RWPE1 (cell line): ENCODE data around the gene CCDC30.

Experiments
- CTCF ChIA-PET: fragments of 350-600 bp; sonication (Branson Sonifier 250); formaldehyde crosslinking; extraction: SDS; loops from one replicate; lab custom pipeline; 2021; lab: Yijun Ruan, JAX
- POLR2A ChIA-PET: fragments of 400-600 bp; formaldehyde crosslinking; extraction: SDS; loops from one replicate; lab custom pipeline; 2020; ENCODE audit warnings: antibody characterized with exemption; ENCODE audit not compliant: low non-redundant PET; lab: Yijun Ruan, JAX
- DNase-seq: peaks from one replicate; pipeline ENCODE4 v3.0.0; 2012; ENCODE audit warnings: low spot score
- H3K27ac ChIP-seq: fragments of 450-650 bp; 2 replicates; pipeline ENCODE4 v1.5.1; 2017
- TF ChIP-seq, protein P1 (sequence below): fragments of 450-650 bp; conservative IDR thresholded peaks from 2 replicates; pipeline ENCODE4 v1.5.1; 2017; ENCODE audit warnings: low read depth, mild to moderate bottlenecking

The CCDC30 gene

DNA sequence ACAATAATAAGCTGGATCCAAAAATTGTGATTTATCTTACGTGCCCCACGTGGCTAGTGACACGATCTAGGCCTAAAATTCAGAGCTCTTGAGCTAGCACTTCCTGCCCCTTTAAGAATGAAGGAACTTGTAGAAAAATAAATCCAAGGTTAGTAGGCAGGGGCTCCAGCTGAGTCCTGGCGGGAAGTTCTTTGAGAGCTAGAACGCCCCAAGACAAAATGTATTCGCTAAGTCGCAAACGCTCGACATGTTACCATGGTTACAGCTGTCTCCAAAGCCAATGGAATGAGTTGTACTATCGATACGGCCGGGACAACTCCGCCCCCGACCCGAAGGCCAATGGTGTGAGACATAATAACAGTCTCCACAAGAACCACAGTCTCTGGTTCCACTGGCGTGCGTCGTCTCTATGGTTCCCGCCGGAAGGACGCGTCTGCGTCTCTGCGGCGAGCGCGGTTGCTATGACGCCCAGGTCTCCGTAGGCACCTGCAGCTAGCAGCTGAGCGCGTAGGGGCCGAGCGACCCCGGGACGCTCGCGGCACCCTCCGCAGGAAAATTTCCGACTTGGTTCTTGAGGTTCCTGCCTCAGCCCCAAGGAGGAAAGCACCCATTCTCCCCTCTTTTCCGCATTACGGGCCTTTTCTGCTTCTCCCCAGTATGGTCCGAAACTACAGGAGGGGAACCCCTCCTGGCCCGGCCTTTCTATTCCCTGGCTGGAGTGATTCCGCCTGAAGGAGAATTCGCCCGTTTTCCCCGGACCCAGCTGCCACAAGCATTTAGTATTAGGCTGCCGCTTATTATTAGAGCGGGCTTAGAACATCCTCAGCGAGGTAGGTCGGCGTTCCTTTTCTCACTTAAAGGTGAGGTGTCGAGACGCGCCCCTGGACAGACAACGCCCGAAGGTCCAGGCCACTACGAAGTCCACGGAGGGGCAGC lies at the start of gene CCDC30:
TSS of gene CCDC30 (plus strand) at position 459 of the 936 bp plus-strand sequence. CDS start 17,266 bp downstream, outside the sequence.
- 0 out of 2 replicates have a peak within 1 kb of the TSS, but pooled peaks have one; percentile 14 for H3K27ac ChIP-seq
- TF ChIP-seq, protein P1, sequence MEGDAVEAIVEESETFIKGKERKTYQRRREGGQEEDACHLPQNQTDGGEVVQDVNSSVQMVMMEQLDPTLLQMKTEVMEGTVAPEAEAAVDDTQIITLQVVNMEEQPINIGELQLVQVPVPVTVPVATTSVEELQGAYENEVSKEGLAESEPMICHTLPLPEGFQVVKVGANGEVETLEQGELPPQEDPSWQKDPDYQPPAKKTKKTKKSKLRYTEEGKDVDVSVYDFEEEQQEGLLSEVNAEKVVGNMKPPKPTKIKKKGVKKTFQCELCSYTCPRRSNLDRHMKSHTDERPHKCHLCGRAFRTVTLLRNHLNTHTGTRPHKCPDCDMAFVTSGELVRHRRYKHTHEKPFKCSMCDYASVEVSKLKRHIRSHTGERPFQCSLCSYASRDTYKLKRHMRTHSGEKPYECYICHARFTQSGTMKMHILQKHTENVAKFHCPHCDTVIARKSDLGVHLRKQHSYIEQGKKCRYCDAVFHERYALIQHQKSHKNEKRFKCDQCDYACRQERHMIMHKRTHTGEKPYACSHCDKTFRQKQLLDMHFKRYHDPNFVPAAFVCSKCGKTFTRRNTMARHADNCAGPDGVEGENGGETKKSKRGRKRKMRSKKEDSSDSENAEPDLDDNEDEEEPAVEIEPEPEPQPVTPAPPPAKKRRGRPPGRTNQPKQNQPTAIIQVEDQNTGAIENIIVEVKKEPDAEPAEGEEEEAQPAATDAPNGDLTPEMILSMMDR = no peak
- POLR2A ChIA-PET = no interaction called here
- DNase-seq = peak; percentile 99
- CTCF ChIA-PET = interaction anchor here (0.6 kb wide), 2 partner anchors 16 to 307 kb away, joined by 4 to 5 read pairs; no protein-coding TSS in a partner anchor

DNA sequence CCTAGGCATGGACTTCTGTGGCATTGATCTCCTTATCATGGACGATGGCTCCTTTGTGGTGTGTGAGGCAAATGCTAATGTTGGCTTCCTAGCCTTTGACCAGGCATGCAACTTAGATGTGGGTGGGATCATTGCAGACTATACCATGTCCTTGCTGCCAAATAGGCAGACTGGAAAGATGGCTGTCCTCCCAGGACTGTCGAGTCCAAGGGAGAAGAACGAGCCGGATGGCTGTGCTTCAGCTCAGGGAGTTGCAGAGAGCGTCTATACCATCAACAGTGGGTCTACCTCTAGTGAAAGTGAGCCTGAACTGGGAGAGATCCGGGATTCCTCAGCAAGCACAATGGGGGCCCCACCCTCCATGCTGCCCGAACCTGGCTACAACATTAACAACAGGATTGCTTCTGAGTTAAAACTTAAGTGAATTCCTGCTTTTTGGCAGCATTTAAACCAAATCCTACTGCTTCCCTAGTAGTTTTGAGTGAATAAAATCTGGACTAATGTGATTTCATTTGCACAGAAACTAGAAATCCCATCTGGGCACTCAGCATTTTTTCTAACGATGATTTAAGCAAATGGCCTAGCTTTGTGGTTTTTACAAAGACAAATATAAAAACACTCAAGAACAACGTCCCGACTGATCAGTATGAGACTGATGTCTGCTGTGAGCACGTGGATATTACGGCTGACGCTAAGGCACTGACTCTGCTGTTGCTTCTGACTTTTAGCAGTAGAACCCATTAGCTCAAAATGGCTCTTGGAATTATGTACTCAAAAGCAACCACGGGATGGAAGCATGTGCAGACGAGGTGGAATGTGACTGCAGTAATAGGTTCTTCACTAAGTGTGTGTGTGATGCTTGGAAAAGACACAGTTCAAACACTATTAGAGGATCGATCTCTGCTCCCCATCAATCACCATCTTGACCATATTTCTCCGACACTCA lies 48.3 kb upstream of the CCDC30 start:
- CTCF ChIA-PET = no interaction called here
- TF ChIP-seq, protein P1 = no peak
- no peak overlapping the region for H3K27ac ChIP-seq
- DNase-seq = no peak
- POLR2A ChIA-PET = no interaction called here

DNA sequence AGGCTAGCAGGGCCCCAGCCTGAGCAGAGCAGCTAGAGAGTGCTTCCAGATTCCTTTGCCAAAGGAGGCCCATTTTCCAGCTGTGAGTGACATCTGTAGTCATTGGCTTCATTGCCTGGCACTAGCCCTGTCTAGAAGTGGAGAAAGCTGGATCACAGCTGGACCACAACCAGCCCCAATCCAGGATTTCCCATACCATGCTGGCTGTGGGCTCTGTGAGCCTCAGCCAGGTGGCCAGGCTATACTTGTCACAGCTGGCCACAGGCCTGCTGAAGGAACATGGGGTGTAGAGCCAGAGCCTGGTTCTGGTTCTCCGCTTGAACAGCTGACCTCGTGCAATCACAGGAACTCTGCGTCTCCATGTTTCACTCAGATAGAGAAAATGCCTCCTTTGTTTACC lies 45.9 kb upstream of the CCDC30 start:
- CTCF ChIA-PET = no interaction called here
- no peak overlapping the region for H3K27ac ChIP-seq
- TF ChIP-seq, protein P1 = no peak
- DNase-seq = no peak
- POLR2A ChIA-PET = no interaction called here

DNA sequence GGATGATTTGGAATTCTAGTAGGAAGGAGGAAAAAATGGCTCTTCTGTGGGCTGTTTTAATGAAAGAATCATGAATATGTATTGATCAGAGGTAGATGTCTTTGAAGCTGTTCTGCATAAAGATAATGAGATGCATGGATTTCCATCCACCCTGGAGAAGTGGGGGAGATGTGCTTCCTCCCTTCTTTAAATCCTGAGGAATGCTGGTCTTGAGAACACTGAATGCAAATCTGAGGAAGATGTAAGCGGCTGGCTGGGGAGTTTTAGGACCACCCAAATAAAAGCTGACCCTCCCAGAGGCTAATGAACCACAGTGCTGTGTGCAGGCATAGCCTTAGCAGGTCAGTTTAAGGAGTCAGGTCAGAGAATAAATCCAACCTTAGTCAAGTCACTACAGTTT lies 44.6 kb upstream of the CCDC30 start:
- H3K27ac ChIP-seq = no peak overlapping the region
- ChIA-PET CTCF (no interaction called here), POLR2A (no interaction called here)
- TF ChIP-seq, protein P1 = no peak
- no peak for DNase-seq

DNA sequence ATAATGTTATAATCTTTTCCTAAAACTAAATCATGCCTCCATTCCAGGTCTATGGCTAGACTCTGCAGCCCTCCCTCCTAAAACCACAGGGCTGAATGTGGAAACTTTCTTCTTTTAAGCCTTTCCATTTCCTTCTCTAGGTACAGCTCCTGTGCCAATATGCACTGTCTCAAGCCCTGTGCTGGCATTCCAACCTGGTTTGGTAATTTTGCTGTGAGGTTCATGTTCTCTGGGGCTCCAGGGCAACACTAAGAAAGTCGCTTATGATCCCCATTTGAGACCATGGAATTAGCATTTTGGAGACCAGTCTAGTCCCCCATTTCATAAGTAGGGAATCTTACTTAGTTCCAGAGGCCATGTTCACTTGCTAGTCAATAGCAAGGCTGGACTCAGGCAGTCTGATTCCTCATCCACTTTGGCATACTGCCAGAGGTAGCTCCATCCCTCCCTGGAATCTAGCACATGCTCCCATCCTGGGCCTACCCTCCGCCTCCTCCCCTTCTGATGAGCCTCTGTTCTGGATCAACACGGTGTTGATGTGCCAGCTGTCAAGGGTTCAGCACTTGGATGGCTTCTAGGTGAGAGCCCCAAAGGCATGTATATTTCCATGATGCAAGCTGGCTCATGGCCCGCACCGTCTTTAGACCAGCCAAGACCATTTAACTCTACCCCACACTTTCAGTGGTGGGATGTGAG lies 43.8 kb upstream of the CCDC30 start:
- ChIA-PET POLR2A (no interaction called here), CTCF (no interaction called here)
- no peak for DNase-seq
- H3K27ac ChIP-seq = no peak overlapping the region
- TF ChIP-seq, protein P1 = no peak
